Omental fat pad (tissue), 4 donors: ENCODE data around the gene OSBPL1A. TPM values are rescaled to one million over a fixed set of nuclear protein-coding genes. Genes with fewer than 3 reads are reported as not detected.

Experiments used
- ATAC-seq: fragments of 150-250 bp; one replicate; pipeline ENCODE4 v1.9.1; 2016; ENCODE audit warnings: mild to moderate bottlenecking, moderate library complexity; ENCODE audit not compliant: low FRiP score
- DNase-seq: peaks from one replicate; pipeline ENCODE4 v3.0.0-alpha.2; 2019; ENCODE audit warnings: low spot score
- CTCF ChIP-seq, 3 donors: fragments of 450-650 bp; IDR thresholded peaks; one replicate each; pipeline ENCODE4 v1.5.1; 2016 to 2017; ENCODE audit warnings: antibody characterized with exemption in 3 of 3, mild to moderate bottlenecking in 3 of 3, moderate library complexity in 2 of 3
- total RNA-seq, 4 donors: library from RNA; depleted of rRNA; stranded (reverse); fragments of >200 nt; gene quantifications; one replicate each; pipeline ENCODE4 v1.1.0, GENCODE V29; 2016

The OSBPL1A gene
- total RNA-seq, 4 donors from 2014 or later: 67.1 to 123 (median 109) TPM

GRCh38 chr18:24130494-24130893, 267.1 kb downstream of the OSBPL1A start:
- DNase-seq (no peak), ATAC-seq (peak; percentile 28)
- no peak for TF ChIP-seq CTCF (IDR thresholded peaks at IDR 0.05)

DNA sequence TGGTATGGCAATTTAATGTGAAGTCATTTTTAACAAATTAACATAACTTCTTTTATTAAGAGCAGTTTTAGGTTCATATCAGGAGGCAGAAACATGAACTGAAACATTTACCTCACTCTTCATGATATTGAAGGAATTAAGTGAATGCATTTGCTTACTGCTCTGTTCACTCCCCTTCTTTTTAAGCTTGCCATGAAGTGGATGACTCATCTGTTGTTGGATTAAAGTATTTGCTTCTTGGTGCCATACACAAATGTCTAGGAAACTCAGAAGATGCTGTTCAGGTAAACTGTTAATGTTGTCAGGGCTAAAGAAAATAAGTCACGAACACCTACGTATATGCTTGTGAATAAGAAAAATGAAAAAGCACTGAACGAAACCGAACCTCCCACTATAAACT, 268.9 kb downstream of the OSBPL1A start:
- TF ChIP-seq CTCF (IDR thresholded peaks at IDR 0.05): no peak
- DNase-seq (no peak), ATAC-seq (no peak)

GRCh38 chr18:24127735-24128134, 269.9 kb downstream of the OSBPL1A start:
- ATAC-seq (no peak), DNase-seq (no peak)
- TF ChIP-seq CTCF (IDR thresholded peaks at IDR 0.05): no peak

DNA sequence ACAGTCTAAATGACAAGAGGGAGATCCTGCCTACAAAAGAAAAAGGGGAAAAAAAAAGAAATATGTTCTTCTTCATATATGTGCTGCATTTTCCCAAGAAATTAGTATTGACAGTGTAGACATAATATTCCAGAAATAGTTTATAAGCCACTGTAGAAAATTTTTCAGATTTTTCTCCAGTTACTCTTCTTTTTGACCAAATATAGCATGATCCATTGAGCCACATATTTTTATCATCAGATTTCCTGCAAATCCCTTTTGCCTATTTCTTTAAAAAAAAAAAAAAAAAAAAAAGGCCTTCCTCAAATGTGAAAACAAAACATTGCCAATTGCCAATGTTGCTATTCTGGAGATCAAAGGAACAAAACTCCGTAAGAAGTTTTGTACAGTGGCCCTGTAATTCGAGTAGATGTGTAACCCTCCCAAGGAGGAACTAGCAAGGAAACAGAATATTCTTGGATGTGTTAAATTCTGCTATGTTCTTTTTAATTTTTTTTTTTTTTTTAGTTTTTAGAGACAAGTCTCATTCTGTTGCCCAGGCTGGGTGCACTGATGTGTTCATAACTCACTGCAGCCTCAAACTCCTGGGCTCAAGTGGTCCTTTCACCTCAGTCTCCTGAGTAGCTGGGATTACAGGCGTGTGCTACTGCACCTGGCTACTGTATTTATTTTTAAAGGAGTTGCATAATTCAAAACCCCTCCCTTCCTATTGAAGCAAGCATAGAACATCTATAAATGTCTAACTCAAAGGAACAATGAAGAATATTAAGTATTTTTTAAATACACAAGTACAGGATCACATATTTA, 271.3 kb downstream of the OSBPL1A start:
- DNase-seq (no peak), ATAC-seq (no peak)
- TF ChIP-seq CTCF (IDR thresholded peaks at IDR 0.05): no peak

DNA sequence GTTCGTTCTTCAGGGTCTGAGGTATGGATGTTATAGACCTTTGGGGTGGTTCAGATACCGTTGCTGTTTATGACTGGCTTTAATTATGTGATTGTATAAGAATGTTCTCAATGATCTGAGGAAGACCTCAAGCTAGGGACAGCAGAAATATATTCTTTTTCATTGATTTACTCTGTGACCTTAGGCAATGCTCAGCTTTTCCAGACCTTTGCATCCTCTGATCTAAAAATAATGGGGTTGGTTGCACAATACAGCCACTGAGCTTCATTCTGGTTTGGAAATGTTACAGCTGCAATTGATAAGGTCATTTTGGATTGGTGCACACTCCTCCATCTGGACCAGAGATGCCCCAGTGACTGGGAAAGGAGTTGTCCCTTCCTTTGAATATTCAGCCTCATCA, 276.0 kb downstream of the OSBPL1A start:
- no peak for TF ChIP-seq CTCF (IDR thresholded peaks at IDR 0.05)
- no peak for DNase-seq
- ATAC-seq: no peak

DNA sequence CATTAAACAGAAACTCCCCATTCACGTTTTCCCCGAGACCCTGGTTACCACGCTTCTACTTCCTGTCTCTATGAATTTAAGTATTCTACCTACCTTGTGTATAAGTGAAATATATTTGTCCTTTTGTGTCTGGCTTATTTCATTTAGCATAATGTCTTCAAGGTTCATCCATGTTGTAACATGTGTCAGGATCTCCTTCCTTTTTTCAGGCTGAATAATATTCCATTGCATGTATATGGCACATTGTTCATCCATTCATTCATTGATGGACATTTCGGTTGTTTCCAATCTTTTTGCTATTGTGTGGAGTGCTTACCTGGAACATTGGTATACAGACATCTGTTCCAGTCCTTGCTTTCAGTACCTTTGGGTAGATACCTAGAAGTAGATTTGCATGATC, 276.9 kb downstream of the OSBPL1A start:
- ATAC-seq: no peak
- TF ChIP-seq CTCF (IDR thresholded peaks at IDR 0.05): no peak
- DNase-seq: no peak
